HL-60 (cell line): ENCODE results near the gene CCNO.

ENCODE experiments used
- GABPA ChIP-seq: IDR thresholded peaks from 2 replicates; pipeline ENCODE4 v1.6.1; 2012; ENCODE audit warnings: low read depth
- POLR2AphosphoS5 ChIP-seq: IDR thresholded peaks from 2 replicates; pipeline ENCODE4 v1.6.1; 2012; ENCODE audit warnings: low read depth
- REST ChIP-seq: IDR thresholded peaks from 2 replicates; pipeline ENCODE4 v1.6.1; 2012; ENCODE audit warnings: low read depth; ENCODE audit not compliant: insufficient replicate concordance
- SPI1 ChIP-seq: IDR thresholded peaks from 2 replicates; pipeline ENCODE4 v1.6.1; 2012; ENCODE audit warnings: low read depth, mild to moderate bottlenecking, borderline replicate concordance
- TF ChIP-seq, protein P1 (sequence below): IDR thresholded peaks from one replicate; pipeline ENCODE4 v1.5.1; 2011; ENCODE audit warnings: low read length, control low read depth, inconsistent platforms; ENCODE audit not compliant: insufficient read depth

- TF ChIP-seq POLR2AphosphoS5 (no peak), GABPA (no peak), REST (no peak), SPI1 (no peak)
- TF ChIP-seq, protein P1, sequence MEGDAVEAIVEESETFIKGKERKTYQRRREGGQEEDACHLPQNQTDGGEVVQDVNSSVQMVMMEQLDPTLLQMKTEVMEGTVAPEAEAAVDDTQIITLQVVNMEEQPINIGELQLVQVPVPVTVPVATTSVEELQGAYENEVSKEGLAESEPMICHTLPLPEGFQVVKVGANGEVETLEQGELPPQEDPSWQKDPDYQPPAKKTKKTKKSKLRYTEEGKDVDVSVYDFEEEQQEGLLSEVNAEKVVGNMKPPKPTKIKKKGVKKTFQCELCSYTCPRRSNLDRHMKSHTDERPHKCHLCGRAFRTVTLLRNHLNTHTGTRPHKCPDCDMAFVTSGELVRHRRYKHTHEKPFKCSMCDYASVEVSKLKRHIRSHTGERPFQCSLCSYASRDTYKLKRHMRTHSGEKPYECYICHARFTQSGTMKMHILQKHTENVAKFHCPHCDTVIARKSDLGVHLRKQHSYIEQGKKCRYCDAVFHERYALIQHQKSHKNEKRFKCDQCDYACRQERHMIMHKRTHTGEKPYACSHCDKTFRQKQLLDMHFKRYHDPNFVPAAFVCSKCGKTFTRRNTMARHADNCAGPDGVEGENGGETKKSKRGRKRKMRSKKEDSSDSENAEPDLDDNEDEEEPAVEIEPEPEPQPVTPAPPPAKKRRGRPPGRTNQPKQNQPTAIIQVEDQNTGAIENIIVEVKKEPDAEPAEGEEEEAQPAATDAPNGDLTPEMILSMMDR: no peak
Observed at GRCh38 chr5:55219770-55220169, 13.6 kb downstream of the CCNO start.
